Stimulated activated naive CD4-positive, alpha-beta T cell treated with Interleukin-2 at 50 U/mL for 16 hours (primary cell): ENCODE results near the gene MAMDC4.
"Not testable (repeated sequence)": the region's sequence is repeated elsewhere in the genome, so short reads cannot be mapped to it uniquely, and the experiment has no call there.

Source experiments
- DNase-seq: peaks from one replicate; lab custom pipeline; 2025; lab: John Stamatoyannopoulos, UW

MAMDC4 gene

DNA sequence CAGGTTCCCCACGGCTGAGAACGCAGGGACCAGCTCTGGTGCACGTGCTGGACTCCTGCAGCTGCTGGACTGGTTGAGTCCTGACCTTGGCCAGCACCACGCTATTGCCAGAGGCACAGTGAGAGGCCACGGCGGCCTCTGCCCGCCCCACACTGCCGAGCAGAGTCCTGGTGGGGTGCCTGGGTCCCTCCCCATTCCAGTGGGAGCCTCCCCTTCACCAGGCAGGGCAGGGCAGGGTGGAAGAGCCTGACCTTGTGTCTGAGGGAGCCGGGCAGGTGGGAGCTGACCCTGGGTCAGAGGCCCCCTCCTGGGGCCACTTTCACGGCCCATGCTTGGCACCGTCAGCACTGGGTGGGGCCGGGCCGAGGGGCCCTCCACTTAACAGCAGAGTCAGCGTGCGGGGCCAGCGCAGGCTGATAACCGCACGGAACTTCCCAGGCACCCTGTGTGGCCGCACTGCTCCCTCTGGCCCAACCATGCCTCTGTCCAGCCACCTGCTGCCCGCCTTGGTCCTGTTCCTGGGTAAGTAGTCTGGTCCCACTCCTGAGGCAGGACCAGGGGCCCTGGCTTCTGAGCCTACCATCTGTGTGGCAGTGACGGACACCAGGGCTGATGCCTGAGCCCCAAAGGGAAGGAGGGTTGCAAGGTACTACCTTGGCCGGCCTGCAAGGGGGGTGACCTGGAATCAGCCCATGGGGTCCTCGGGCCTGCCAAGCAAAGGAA is at the start of gene MAMDC4:
Gene MAMDC4 (plus strand): TSS at position 406 of the 723 bp plus-strand sequence. CDS start 71 bp downstream, at position 477.
- no peak for DNase-seq

DNA sequence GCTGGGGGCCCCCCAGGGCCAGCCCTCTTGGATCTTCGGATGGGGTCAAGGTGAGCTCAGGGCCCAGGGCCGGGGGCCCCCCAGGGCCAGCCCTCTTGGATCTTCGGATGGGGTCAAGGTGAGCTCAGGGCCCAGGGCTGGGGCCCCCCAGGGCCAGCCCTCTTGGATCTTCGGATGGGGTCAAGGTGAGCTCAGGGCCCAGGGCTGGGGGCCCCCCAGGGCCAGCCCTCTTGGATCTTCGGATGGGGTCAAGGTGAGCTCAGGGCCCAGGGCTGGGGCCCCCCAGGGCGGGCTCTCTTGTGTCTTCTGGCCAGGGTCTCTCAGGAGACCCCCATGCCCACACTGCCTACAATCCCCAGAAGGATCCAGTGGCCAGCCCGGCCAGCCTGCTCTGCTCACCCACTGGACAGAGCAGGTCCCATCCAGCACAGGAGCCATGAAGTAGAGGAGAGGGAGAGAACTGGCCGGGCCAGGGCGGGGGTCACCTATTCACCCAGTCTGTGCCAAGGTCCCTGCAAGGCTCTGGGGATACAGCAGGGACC is 49.1 kb upstream of the MAMDC4 start:
- not testable (repeated sequence) for DNase-seq

- DNase-seq: no peak
Observed at GRCh38 chr9:136803551-136804508, 48.3 kb upstream of the MAMDC4 start.

- no peak for DNase-seq
Observed at GRCh38 chr9:136804509-136805206, 47.5 kb upstream of the MAMDC4 start.

DNA sequence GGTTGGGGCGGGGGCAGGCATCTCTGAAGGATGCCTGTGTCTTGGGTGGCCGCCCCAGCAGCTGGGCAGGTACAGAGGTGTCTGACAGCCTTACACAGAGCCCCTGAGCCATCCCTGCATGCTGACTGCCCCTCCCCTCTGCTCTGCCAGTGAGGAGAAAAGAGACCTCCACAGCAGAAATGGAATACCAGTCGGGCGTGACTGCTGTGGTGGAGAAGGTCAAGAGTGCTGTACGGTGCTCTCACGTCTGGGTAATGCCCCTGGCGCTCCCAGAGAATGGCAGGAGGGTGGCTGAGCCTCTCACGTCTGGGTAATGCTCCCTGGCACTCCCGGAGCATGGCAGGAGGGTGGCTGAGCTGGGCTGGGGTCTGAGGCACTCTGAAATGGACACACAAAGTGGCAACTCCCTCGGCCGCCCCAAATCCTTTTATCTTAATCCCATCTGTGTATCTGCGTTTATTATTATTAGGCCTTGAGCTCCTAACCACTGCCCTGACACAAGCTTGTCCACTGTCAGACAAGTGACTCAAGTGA is 46.9 kb upstream of the MAMDC4 start:
- DNase-seq: no peak

- no peak for DNase-seq
Observed at GRCh38 chr9:136806067-136806466, 46.1 kb upstream of the MAMDC4 start.

GRCh38 chr9:136806631-136807201 is 45.4 kb upstream of the MAMDC4 start:
- no peak for DNase-seq

DNA sequence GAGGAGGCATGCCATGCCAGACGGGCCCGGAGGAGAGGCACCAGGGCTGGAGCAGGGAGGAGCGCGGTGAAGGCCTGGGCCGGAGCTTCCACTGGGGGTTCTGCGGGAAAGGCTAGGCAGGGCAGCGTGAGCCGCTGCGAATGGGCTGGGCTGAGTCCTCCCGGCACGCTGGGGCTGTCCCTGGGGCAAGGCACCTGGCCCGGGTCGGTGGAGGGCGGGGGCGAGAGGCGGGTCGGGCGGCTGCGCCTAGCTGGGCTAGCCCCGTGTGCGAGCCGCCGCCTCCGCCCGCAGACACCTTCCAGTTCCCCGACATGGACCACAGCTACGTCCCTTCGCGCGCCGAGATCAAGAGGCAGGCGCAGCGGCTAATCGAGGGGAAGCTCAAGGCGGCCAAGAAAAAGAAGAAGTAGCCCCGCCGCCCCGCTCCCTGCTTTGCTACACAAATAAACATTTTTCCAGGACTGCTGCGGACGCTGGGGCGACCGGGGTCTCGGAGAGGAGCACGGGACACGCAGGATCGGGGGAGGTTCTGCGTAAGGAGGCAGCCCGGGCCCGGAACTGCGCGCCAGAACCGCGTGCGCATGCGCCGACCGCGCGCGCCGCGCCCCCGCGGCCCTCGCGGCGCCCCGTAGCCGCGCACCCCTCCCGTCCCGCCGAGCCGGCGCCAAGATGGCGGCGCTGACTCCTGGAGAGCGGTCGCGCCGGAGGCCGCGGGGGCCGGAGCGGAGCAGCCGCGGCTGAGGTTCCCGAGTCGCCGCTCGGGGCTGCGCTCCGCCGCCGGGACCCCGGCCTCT is 44.7 kb upstream of the MAMDC4 start, which contains the start of gene RABL6:
Gene RABL6 (plus strand): TSS at position 668 of the 794 bp plus-strand sequence. CDS start 249 bp downstream, outside the sequence.
- peak; percentile 75 for DNase-seq

GRCh38 chr9:136808075-136808805 is 43.9 kb upstream of the MAMDC4 start:
- DNase-seq: peak; percentile 46

DNA sequence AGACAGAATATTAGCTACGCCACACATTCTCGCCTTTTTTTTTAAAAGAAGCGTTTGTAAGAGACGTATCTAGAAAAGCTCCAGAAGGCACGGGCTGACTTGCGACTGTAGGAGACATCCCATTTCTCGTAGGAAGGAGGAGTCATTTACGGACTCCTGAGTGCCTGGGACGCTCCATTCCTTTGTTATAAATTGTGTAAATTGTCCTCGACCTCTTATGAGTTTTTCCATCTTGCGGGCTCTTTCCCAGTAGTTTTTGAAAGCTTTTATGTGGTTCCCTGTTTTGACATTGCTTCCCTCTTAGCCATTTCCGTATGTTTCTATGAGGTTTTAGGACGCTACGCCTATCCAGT is 43.4 kb upstream of the MAMDC4 start:
- DNase-seq: no peak

DNA sequence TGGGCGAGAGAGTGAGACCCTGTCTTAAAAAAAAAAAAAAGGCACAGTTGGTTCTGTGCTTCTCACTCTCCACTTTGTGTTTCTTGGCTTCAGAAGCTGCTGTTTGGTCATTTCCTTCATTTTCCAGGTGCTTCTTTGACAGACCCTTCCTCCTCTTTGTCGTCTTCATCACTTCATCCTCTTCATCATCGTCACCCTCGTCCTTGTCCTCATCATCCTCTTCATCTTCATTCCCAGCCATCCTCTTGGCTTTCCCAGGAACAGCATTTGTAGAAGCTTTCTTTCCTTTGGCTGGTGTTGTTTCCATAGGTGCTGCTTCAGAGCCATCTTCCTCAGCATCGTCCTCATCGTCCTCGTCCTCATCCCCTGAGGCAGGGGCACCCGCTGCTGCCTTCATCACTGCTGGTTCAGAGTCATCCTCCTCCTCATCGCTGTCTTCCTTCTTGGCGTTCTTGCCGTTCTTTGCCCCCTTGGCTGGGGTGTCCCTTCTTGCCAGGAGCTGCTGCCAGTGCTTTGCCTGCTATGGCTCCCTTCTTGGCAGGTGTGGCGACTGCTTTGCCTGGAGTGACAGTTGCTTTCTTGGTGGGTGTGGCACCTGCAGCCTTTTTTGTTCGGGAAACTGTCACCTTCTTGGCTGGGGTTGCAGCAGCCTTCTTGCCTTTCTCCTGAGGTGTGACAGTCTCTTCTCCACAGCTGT is 37.3 kb upstream of the MAMDC4 start:
- no peak for DNase-seq

DNA sequence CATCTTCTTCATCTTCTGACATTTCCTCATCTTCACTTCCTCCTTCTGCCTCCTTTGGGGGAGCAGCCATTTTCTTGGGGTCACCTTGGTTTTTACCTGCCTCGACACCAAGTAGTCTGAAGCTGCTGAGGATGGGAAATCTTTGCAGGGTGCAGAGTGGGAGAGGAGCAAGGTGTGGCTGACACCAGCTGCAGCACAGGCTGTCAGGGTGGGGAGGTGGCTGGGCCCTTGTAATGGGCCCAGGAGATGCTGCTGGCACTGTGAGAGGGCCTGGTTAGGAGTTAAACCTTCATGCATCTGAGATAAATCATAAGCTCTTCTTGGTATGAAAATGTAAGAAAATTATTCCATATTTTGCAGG is 36.7 kb upstream of the MAMDC4 start:
- DNase-seq: no peak

GRCh38 chr9:136820971-136821825 is 30.9 kb upstream of the MAMDC4 start:
- DNase-seq: no peak

DNA sequence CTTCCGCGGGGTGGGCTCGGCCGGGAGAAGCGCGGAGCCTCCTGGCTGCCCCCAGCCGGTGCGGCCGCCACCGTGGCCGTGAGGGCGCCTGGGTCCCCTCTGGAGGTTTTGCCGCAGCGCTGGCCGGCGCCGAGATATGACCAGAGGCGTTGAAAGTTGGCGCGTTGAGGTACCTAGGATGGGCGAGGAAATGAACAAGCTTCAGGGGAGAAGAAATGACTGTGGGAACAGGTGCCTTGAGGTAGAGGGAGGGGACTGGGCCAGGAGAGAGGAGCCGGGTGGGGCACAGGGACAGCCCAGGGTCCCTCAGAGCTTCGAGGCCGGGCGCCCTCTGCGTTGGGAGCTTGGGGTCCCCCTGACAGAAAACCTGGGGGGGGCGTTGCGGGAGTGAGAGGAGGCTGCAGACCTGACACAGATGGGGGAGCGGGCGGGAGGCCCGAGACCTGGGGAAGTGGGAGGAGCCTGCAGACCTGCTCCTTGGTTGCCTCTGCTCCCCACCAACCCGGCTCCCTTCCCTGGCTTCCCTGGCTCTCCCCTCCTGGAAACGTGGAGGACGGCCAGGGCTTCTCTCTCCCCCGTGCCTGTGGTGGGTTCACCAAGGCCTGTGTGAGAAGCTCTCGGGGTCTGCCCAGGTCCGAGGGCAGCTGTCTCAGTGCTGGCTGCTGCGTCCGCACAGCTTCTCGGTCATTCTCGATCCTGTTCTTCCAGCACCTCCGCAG is 30.2 kb upstream of the MAMDC4 start:
- DNase-seq: no peak

DNA sequence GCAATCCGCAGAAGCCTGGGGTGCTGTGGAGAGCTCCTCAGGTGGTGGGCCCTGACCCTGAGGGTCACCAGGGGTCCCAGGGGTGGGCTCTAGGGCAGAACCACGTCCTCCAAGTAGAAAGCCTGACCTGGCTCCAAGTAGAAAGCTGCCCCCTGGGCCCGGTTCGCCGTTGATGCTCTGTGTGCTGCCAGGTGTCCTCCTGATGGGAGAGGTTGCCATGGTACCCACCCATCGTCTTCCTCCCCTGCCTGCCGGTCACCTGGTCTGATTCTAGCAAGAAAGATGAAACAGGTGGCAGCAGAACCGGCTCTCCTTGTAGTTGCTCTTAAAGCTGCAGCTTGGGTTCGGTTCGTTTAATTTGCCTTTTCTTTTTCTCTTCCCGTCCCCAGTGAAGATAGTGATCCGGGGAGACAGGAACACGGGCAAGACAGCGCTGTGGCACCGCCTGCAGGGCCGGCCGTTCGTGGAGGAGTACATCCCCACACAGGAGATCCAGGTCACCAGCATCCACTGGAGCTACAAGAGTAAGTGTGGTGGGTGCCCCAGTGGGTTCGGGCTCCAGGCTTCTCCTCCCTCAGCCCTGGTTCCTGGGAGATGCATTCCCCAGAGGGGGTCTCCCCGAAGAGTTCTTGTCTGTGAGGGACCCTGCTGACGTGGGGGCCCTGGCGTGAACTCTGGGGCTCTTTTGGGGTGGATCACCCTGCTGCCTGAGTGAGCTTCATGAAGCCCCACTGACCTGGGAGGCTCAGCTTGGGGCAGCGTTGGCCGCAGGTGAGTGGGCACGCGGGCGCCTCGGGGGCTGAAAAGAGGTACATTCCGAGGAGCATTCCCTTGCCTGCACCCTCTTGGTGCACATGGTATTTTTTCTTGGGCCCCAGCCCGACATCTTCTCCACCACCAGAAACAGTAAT is 28.8 kb upstream of the MAMDC4 start:
- no peak for DNase-seq

- DNase-seq: no peak
Observed at GRCh38 chr9:136824496-136825225, 27.5 kb upstream of the MAMDC4 start.
